ENCODE data around the gene TENT4B.
"Not testable (repeated sequence)": the region's sequence is repeated elsewhere in the genome, so short reads cannot be mapped to it uniquely, and the experiment has no call there.

The TENT4B gene

DNA sequence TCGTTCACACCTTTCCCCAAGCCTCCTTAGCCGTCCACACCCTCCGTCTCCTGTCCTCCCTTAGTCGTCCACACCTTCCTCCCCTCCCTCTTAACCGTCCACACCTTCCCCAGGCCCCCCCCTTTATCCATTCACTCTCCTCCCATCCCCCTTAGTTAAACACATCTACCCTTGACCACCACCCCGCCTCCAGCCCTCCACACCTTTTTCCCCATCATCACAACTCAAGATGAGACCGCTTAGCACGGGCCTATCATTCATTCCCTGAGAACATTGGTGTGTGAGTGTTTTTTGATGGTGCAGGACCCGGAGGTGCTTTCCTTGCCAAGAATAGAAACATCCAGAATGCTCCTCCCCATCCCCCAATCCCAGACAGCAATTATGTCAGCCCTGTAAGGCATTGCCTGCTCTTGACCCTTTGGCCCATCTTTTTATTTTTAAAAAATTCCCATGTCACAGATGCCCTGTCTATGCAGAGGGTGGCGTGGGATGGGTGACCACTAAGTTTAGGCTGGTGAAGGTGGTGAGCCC is 1.4 kb downstream of the TENT4B start:
- DNase-seq (ENCODE audit: low read depth): no peak

- DNase-seq (ENCODE audit: low read depth): no peak
These were observed 2.8 kb downstream of the TENT4B start for GRCh38 chr16:50155925-50156324.

DNA sequence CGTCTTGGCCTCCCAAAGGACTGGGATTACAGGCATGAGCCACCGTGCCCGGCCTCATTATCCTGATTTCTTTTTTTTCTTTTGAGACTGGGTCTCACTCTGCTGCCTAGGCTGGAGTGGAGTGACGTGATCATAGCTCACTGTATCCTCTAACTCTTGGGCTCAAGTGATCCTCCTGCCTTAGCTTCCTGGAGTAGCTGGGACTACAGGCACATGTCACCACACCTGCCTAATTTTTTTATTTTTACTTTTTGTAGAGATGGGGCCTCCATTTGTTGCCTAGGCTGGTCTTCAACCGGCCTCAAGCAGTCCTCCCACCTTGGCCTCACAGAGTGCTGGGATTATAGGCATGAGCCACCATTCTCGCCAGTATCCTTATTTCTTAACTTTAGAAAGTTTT is 3.5 kb downstream of the TENT4B start:
- no peak for DNase-seq (ENCODE audit: low read depth)

DNA sequence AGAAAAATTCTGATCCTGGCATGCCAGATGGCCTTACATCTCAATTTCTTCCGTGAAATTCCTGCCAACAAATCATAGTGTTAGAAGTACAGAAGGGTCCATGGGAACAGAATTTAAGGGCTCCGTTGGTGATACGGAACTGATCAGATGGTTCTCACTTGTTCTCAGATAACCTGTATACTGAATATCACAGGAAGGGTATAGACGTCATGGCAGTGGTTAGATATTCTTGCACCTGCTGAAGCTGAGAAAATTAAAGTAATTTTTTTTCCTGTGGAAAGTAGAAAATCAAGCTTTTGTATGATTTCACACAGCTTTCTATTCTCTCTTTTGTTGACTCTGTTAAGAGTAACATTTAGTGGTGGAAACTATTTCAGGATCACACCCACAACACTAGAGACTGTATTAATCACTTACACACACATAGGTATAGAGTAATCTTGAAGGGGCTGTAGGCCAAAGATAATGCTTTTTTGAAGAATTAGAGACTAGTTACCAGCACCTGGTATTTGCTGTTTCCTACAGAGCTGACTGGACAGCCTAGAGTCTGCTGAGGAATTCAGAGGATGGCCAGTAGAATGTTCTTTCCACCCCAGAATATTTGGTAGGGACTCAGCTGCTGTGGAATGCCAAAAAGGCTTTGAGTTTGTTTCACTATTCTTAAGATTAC is 7.5 kb downstream of the TENT4B start:
- DNase-seq (ENCODE audit: low read depth): no peak

GRCh38 chr16:50161950-50162349 is 8.8 kb downstream of the TENT4B start:
- no peak for DNase-seq (ENCODE audit: low read depth)

- DNase-seq (ENCODE audit: low read depth): no peak
These were observed 12.4 kb downstream of the TENT4B start for GRCh38 chr16:50165473-50165872.

DNA sequence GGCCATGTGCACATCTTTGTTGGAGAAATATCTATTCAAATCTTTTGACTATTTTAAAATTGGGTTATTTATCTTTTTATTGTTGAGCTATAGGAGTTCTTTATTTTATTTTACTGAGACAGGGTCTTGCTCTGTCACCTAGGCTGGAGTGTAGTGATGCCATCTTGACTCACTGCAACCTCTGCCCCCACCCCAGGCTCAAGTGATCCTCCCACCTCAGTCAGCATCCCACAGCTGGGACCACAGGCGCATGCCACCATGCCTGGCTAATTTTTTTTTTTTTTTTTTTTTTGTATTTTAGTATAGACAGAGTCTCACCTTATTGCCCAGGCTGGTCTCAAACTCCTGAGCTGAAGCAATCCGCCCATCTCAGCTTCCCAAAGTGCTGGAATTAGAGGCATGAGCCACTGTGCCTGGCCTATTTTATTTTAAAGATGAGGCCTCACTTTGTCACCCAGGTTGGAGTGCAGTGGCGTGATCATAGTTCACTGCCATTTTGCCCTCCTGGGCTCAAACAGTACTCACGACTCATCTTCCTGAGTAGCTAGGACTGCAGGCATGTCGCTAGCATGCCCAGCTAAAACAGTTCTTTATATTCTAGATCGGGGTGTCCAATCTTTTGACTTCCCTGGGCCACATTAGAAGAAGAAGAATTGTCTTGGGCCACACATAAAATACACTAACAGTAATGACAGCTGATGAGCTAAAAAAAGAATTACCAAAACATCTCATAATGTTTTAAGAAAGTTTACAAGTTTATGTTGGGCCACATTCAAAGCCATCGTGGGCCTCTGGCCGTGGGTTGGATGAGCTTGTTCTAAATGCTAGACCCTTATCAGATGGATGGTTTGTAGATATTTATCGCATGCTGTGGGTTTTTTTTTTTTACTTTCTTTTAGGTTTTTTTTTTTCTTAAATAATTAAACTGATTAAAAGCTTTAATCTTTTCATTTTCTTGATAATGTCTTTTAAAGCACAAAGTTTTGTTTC is 13.7 kb downstream of the TENT4B start:
- DNase-seq (ENCODE audit: low read depth): no peak

DNA sequence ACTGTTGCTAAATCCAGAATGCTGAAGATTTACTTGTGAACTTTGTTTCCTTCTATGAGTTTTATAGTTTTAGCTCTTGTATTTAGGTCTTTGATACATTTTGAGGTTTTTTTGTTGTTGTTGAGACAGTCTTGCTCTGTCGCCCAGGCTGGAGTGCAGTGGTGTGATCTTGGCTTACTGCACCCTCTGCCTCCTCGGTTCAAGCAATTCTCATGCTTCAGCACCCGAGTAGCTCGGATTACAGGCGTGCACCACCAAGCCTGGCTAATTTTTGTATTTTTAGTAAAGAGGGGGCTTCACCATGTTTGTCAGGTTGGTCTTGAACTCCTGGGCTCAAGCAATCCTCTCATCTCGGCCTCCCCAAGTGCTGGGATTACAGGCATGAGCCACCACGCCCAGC is 14.4 kb downstream of the TENT4B start:
- DNase-seq (ENCODE audit: low read depth): no peak

GRCh38 chr16:50169555-50170096 is 16.5 kb downstream of the TENT4B start:
- DNase-seq (ENCODE audit: low read depth): no peak

DNA sequence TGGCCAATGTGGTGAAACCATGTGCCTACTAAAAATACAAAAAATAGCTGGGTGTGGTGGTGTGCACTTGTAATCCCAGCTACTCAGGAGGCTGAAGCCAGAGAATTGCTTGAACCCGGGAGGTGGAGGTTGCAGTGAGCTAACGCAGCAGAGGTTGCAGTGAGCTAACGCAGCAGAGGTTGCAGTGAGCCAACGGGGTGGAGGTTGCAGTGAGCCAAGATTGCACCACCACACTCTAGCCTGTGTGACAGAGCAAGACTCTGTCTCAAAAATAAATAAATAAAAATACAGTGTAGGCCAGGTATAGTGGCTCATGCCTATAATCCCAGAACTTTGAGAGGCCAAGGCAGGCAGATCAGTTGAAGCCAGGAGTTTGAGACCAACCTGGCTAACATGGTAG is 18.7 kb downstream of the TENT4B start:
- DNase-seq (ENCODE audit: low read depth): not testable (repeated sequence)

DNA sequence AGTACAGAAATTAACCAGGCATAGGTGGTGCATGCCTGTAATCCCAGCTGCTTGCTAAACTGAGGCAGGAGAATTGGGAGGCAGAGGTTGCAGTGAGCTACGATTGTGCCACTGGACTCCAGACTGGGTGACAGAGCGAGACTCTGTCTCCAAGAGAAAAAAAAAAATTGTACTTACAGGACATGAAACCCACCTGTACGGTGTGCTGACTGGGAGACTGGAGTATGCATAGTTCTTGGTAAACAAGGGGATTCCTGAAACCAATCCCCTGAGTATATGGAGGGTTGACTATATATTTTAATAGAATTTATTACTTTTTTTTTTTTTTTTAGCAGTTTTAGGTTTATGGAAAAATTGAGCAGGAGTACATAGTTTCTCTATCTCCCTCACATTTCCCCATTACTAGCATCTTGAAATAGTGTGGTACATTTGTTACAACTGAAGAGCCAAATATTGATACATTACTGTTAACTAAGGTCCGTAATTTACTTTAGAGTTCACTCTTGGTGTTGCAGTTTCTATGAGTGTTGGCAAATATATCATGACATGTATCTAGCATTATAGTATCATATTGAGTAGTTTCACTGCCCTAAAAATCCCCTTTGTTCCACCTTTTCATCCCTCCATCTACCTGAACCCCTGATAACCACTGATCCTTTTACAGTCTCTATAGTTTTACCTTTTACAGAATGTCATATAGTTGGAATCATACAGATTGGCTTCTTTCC is 19.3 kb downstream of the TENT4B start:
- no peak for DNase-seq (ENCODE audit: low read depth)

DNA sequence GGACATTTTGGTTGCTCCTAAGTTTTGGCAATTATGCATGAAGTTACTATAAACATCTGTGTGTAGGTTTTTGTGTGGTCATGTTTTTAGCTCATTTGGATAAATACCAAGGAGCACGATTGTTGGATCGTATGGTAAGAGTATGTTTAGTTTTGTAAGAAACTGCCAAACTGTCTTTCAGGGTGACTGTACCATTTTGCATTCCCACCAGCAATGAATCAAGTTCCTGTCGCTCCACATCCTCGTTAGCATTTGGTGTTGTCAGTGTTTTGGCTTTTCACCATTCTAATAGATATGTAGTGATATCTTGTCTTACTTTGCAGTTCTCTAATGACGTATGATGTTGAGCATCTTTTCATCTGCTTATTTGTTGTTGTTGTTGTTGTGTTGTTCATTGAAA is 20.2 kb downstream of the TENT4B start:
- DNase-seq (ENCODE audit: low read depth): no peak

GRCh38 chr16:50178491-50178941 is 25.4 kb downstream of the TENT4B start:
- no peak for DNase-seq (ENCODE audit: low read depth)

DNA sequence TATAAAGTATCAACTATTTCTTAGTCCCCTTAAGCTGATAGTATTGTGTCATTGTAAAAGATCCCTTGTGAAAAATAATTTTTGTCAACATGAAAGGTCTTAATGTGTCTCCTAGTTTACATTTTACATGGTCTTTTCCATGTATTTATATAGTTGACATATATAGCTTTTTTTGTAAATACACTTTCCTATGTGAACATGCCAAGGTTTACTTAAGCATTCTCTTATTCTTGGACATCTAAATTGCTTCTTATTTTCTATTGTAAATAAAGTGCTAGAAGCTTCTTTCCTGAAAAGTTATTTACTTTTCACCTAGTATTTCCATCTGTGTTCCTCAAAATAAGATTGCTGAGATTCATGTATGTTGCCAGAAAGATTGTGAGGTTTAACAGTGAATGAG is 29.3 kb downstream of the TENT4B start:
- no peak for DNase-seq (ENCODE audit: low read depth)

DNA sequence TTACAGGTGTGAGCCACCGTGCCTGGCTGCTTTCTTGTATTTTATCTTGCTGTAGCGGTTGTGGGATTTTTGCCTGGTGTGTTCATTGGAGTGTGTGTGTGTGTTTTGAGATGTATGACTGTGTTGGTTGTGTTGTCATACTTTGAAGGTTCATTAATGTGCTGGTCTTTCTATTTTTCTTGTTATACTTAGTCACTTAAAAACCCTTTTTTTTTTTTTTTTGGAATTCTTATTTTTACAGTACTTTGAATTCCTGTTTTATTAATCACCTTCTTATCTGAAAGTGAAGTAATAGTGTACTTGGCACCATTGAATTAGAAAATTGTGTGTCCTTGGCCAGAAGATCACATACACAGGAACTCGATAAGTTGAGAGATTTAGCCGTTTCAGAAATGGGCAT is 30.2 kb downstream of the TENT4B start:
- DNase-seq (ENCODE audit: low read depth): peak; percentile 45

GRCh38 chr16:50185005-50185505 is 31.9 kb downstream of the TENT4B start:
- peak; percentile 59 for DNase-seq (ENCODE audit: low read depth)

DNA sequence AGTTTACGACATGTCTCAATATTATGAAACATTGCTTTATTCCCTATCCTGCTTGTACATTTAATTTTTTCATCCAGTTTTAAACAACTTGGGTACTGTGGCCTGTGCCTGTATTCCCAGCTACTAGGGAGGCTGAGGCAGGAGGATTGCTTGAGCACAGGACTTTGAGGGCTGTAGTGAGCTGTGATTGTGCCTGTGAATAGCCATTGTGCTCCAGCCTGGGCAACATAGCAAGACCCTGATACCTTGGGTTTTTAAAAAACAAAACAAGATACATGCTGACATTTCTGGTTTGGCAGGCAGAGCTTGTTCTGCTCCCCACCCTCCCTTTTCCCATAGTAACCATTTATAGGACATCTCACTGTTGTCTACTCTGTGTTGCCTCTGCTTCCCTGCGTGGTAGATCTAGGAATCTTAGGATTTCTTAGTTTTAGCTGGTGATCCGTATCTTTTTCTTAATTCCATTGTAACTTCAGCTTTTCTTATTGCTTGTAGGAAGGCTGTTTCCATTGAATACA is 35.6 kb downstream of the TENT4B start:
- DNase-seq (ENCODE audit: low read depth): no peak

- no peak for DNase-seq (ENCODE audit: low read depth)
These were observed 37.2 kb downstream of the TENT4B start for GRCh38 chr16:50190292-50190691.

DNA sequence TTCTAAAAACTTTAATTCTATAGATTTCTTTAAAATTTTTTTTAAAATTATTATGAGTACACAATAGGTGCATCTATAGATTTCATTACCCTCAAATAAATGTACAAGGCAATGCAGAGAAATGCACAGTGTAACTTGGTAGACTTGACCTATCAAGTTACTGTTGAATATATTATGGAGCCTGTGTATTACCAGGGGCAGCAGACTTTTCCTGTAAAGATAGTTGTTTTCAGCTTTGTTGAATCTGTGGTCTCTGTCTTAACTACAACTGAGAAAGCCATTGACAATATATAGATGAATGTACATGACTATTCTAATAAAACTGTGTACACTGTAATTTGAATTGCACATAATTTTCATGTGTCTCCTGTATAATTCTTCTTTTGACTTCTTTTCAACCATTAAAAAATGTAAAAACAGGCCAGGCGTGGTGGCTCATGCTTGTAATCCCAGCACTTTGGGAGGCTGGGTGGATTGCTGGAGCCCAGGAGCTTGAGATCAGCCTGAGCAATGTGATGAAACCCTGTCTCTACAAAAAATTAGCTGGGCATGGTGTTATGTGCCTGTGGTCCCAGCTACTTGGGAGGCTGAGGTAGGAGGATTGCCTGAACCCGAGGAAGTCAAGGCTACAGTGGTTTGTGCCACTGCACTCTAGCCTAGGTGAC is 39.4 kb downstream of the TENT4B start:
- DNase-seq (ENCODE audit: low read depth): no peak

- DNase-seq (ENCODE audit: low read depth): no peak
These were observed 40.5 kb downstream of the TENT4B start for GRCh38 chr16:50193594-50193993.

DNA sequence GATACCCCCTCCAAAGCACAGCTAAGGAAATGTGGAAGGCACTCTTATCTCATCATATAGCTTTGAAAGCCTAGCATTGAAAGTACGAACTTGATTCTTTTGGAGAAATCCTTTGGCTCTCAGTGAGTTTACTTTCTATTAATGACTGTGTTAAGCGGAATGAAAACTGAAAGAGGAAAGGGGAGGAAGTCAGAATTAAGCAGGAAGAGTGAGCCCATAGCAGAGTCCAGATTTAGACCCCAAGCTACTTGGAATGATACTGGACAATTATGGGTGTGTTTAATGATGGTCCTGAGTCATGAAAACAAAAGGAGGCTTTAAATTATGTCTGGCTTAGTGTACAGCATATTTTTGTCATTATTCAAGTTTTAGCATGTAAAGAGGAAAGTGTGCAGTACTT is 42.2 kb downstream of the TENT4B start:
- DNase-seq (ENCODE audit: low read depth): no peak

Data from HS-27A (cell line).